ENCODE measurements around the gene RAET1L. TPM values are rescaled to one million over a fixed set of nuclear protein-coding genes. Genes with fewer than 3 reads are reported as not detected.
A peak's percentile ranks its signal among the peaks of the same experiment; 100 is the strongest.
"Not testable (repeated sequence)": the region's sequence is repeated elsewhere in the genome, so short reads cannot be mapped to it uniquely, and the experiment has no call there.

RAET1L gene, protein sequence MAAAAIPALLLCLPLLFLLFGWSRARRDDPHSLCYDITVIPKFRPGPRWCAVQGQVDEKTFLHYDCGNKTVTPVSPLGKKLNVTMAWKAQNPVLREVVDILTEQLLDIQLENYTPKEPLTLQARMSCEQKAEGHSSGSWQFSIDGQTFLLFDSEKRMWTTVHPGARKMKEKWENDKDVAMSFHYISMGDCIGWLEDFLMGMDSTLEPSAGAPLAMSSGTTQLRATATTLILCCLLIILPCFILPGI
- total RNA-seq (not detected), polyA plus RNA-seq (not detected)

DNA sequence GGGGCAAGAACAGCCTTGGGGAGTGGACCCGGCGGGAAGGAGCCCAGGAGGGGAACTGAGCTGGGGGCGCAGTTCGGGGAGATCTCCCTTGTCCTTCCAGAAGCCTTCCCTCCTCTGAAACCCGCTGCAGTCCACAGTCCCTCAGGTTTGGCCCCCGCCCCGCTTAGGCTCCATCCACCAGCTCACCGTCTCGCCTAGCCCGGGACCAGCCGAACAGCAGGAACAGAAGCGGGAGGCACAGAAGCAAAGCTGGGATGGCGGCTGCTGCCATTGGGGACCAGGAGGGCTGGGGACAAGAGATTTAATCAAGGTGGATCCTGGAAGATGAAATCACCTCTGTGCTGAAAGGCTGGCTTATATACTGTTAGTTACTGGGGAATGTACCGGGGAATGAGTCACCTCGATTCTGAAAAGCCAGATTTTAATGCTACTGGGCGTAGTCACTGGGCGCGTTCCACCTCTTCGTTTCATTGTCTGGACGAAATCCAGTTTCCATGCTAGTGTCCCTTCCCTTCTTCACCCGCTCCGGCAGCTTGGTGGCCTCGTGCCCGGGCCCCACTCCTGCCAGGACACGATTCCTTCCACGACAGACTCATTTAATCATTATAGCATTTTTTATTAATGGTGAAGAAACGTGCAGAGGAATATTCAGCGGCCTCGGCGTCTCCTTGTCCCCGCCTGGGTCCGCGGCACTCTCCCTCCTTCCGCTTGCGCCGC is at the start of gene RAET1L:
TSS of gene RAET1L (minus strand) at position 332 of the 717 bp plus-strand sequence. CDS start at position 271, 61 bp downstream.
- 8% methylated on average over 36 of the region's 36 CpGs for WGBS
- Histone ChIP-seq H3K27ac (ENCODE audit: low read depth in 1 of 2, low read length in 2 of 2) (no peak within 1 kb of the TSS), H3K9me3 (ENCODE audit: control insufficient read depth in 4 of 4, low read length in 3 of 4) (no peaks in the 10 kb centered on the region), H3K9ac (ENCODE audit: low read depth in 1 of 2, low read length in 2 of 2) (no peak within 1 kb of the TSS), H3K4me1 (ENCODE audit: control insufficient read depth in 4 of 4, insufficient read depth in 4 of 4, low read length in 3 of 4) (peaks cover 0 to 9% (median 5%) of the 10 kb centered on the region in 4 donors), H3K27me3 (ENCODE audit: control insufficient read depth in 4 of 4, insufficient read depth in 4 of 4, low read length in 3 of 4) (peaks cover 0 to 10% (median 2%) of the 10 kb centered on the region in 4 donors), H3K4me3 (ENCODE audit: low read depth in 1 of 3, low read length in 3 of 3) (peak within 1 kb of the TSS in 1 of 3 donors; percentile 27), H3K36me3 (ENCODE audit: control insufficient read depth in 4 of 4, insufficient read depth in 3 of 4, low read depth in 1 of 4, low read length in 3 of 4) (no peaks in the 10 kb centered on the region)
- TF ChIP-seq, protein P1, sequence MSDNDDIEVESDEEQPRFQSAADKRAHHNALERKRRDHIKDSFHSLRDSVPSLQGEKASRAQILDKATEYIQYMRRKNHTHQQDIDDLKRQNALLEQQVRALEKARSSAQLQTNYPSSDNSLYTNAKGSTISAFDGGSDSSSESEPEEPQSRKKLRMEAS (IDR thresholded peaks at IDR 0.05), result no peak
- TF ChIP-seq YY1 (IDR thresholded peaks at IDR 0.05) (no peak), REST (IDR thresholded peaks at IDR 0.05) (no peak)
- DNase-seq (ENCODE audit: low spot score), result no peak

GRCh38 chr6:150075034-150075421 is 49.7 kb upstream of the RAET1L start:
- no peaks in the 10 kb centered on the region for H3K27me3 ChIP-seq (ENCODE audit: control insufficient read depth in 4 of 4, insufficient read depth in 4 of 4, low read length in 3 of 4)
- H3K4me1 ChIP-seq (ENCODE audit: control insufficient read depth in 4 of 4, insufficient read depth in 4 of 4, low read length in 3 of 4), result no peaks in the 10 kb centered on the region
- DNase-seq (ENCODE audit: low spot score), result no peak
- WGBS, result 82% methylated on average over 2 of the region's 2 CpGs
- no peak overlapping the region for H3K9ac ChIP-seq (ENCODE audit: low read depth in 1 of 2, low read length in 2 of 2)
- TF ChIP-seq, protein P2, sequence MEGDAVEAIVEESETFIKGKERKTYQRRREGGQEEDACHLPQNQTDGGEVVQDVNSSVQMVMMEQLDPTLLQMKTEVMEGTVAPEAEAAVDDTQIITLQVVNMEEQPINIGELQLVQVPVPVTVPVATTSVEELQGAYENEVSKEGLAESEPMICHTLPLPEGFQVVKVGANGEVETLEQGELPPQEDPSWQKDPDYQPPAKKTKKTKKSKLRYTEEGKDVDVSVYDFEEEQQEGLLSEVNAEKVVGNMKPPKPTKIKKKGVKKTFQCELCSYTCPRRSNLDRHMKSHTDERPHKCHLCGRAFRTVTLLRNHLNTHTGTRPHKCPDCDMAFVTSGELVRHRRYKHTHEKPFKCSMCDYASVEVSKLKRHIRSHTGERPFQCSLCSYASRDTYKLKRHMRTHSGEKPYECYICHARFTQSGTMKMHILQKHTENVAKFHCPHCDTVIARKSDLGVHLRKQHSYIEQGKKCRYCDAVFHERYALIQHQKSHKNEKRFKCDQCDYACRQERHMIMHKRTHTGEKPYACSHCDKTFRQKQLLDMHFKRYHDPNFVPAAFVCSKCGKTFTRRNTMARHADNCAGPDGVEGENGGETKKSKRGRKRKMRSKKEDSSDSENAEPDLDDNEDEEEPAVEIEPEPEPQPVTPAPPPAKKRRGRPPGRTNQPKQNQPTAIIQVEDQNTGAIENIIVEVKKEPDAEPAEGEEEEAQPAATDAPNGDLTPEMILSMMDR (IDR thresholded peaks at IDR 0.05; ENCODE audit: low read depth, low read length, missing input control), result no peak
- TF ChIP-seq FOXA2 (IDR thresholded peaks at IDR 0.05), result no peak
- no peak for TF ChIP-seq EGR1 (IDR thresholded peaks at IDR 0.05; ENCODE audit: low read depth in 2 of 2)
- TF ChIP-seq HNF4A (conservative IDR thresholded peaks at IDR 0.05), result no peak
- TF ChIP-seq YY1 (IDR thresholded peaks at IDR 0.05), result no peak
- TF ChIP-seq GABPA (IDR thresholded peaks at IDR 0.05 in 1 of 2, conservative IDR thresholded peaks at IDR 0.05 in 1 of 2), result no peak
- no peak for TF ChIP-seq SP1 (IDR thresholded peaks at IDR 0.05)
- no peak for TF ChIP-seq RAD21 (IDR thresholded peaks at IDR 0.05)
- no peak for TF ChIP-seq JUND (IDR thresholded peaks at IDR 0.05)
- no peak for TF ChIP-seq FOXA1 (IDR thresholded peaks at IDR 0.05)
- TF ChIP-seq, protein P1 (IDR thresholded peaks at IDR 0.05), result no peak
- H3K36me3 ChIP-seq (ENCODE audit: control insufficient read depth in 4 of 4, insufficient read depth in 3 of 4, low read depth in 1 of 4, low read length in 3 of 4), result no peaks in the 10 kb centered on the region
- H3K27ac ChIP-seq (ENCODE audit: low read depth in 1 of 2, low read length in 2 of 2), result no peak overlapping the region
- H3K4me3 ChIP-seq (ENCODE audit: low read depth in 1 of 3, low read length in 3 of 3), result no peak overlapping the region
- H3K9me3 ChIP-seq (ENCODE audit: control insufficient read depth in 4 of 4, low read length in 3 of 4), result no peaks in the 10 kb centered on the region

- H3K27ac ChIP-seq (ENCODE audit: low read depth in 1 of 2, low read length in 2 of 2); H3K36me3 ChIP-seq (ENCODE audit: control insufficient read depth in 4 of 4, insufficient read depth in 3 of 4, low read depth in 1 of 4, low read length in 3 of 4); H3K27me3 ChIP-seq (ENCODE audit: control insufficient read depth in 4 of 4, insufficient read depth in 4 of 4, low read length in 3 of 4); H3K9me3 ChIP-seq (ENCODE audit: control insufficient read depth in 4 of 4, low read length in 3 of 4); H3K9ac ChIP-seq (ENCODE audit: low read depth in 1 of 2, low read length in 2 of 2); DNase-seq (ENCODE audit: low spot score); H3K4me3 ChIP-seq (ENCODE audit: low read depth in 1 of 3, low read length in 3 of 3); H3K4me1 ChIP-seq (ENCODE audit: control insufficient read depth in 4 of 4, insufficient read depth in 4 of 4, low read length in 3 of 4): not testable (repeated sequence)
- WGBS, result 87% methylated on average over 4 of the region's 4 CpGs
Measured at GRCh38 chr6:150074396-150075033, 49.2 kb upstream of the RAET1L start.
